NCI-H524 (cell line): ENCODE data around the gene MRTFA.
A peak's percentile ranks its signal among the peaks of the same experiment; 100 is the strongest.

Experiments
- DNase-seq, 2 experiments: peaks; one replicate each; lab custom pipeline; 2025; lab: John Stamatoyannopoulos, UW

Gene MRTFA

DNA sequence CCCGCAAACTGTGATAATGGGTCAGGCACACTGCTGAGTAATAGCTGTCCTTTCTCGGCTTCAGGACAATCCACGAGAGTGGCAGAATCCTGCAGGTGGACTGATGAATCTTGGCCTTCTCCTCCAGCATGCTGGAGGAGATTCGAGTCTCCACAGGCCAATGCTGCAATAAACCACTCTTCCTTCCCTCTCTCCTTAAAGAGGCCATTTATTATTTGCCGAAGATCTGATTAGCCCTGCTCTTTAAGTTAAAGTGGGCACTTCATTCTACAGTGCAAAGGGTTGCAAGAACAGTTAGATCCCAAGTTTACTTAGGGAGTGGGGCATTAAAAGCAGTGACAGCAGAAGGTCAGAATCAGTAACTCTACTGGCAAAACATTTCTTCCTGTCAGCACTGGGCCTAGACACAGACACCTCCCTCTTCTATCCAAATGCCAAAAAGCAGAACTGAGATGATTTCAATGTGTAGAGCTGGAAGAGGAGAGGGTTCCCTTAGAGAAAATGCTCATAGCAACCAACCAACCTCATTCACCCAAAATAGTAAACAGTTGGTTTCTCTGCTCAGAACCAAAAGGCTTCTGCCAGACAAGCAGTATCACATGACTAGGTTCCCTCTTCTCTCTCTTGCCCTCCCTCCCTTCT is 144.4 kb downstream of the MRTFA start:
- no peak for DNase-seq

DNA sequence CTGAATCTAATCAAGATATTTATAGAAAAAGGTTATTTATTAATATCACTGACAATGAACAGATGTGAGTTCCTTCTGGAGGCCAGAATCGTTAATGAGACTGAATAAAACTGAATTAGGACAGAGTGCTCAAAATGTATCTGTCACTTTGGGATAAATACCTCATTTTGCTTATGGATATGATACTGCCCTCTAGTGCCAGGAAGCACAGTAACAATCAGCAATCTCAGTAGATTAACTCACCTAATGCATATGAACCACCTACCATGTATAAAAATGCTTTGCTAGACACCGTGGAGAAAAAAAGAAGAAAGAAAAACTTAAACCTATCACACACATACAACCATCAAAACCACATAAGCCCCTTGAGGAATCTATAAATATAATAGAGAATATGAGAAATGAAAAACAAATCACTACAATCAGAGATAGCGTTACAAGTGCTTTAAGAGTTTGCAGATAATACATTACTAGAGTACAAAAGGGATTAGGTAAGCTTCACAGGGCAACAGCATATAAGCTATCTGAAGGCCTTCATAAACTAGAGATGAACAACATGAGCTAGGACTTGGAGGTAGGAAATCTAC is 148.8 kb downstream of the MRTFA start:
- peak in 1 of 2 experiments; percentile 40 for DNase-seq

DNA sequence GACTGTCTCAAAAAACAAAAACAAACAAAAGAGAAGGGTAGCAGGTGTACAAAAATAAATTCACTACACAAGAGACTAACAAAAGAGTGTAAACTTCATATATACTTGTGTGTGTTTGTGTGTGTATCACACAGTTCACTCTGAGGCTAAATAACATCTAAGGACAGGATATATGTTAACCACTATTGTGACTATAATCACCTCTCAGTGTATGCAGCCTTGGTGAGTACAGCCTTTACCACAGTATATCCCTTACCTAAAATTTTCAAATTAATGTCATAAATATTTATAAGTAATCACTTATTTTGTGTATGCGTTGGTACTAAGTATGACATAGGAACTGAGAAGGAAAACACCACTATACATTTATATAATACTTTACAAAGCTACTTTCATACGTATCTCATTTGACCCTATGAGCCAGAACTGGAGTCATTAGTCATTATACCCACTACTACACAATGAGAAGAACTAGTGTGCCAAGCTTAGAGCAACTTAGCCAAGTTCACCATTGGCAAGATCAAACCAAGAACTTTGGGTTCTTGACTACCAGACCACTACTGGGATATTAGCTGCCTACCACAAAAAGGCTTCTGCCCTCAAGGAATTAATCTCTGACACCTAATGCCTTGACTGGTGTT is 149.4 kb downstream of the MRTFA start:
- DNase-seq, result no peak

DNA sequence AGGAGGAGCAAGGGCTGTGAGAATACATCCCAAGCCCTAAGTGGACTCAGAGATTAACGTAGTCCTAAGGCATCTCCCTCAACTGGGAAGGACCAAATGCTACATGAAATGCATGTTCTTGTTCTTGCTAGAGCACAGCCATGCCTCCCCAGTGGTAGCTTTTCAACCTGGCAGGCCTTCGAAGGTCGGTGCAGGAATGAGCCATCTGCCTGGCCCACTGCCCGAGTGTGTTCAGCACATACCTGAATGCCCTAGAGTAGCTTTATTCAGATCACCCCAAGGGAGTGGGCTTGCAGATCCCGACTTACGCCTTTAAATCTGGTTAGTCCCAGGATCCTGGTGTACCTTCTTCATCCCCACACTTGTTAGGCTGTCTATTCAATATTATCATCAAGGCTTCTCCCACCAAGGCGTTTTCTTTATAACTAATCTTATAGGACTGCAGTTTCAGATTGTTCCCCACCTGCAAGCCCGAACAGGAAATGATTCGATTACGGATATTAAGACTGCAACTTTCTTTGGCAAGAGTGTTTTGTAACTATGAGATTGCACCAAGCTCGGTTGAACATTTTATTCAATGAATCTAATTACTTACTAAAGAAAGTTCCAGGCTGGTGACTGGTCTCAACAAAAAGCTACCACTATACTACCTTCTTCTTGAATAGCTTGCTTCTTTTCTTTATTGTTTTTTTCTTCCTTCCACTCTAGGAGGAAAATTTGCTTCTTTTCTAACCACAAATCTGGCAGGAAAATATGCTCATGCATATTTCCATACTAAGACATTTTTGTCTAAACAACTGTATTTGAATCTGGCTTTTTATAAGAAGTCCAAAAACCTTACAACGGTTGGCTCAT is 150.5 kb downstream of the MRTFA start:
- no peak for DNase-seq

DNA sequence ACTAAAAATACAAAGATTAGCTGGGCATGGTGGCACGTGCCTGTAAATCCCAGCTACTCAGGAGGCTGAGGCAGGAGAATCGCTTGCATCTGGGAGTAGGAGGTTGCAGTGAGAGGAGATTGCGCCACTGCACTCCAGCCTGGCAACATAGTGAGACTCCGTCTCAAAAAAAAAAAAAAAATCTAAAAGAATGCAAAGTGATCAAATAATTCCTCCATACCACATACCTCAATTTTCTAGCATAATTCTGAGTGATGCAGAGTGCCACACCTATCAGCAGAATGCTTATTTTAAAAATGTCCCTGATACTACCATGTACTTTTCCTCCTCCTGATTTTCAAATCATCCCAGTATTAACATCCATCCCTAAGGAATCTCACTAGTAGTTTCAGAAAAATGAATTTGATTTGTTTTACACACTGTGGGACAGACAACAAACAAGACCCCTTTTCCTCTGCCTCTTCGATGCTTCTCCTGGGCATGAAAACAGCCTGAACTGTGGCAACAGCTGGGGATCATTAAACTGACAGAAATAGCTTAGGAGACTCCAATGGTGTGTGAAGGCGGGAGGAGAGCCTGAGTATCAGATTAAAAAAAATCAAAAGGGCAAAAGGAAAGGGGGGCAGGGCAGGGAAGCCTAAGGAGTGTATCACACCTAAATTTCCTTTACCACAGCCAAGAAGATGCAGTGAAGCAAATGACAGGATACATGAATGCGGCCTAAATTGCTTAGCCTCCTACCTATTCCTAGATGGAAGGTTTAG is 151.4 kb downstream of the MRTFA start:
- DNase-seq, result peak; percentile 28 to 82

DNA sequence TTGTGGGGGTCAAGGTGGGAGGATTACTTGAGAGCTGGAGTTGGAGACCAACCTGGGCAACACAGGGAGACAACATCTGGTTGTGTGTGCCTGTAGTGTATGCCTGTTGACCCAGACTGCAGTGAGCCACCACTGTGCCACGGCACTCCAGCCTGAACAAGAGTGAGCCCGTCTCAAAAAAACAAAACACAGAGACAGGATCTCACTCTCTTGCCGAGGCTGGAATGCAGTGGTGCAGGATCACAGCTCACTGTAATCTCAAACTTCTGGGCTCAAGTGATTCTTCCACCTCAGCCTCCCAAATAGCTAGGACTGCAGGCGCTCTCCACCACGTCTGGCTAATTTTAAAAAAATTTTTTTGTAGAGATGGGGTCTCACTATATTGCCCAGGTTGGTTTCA is 153.6 kb downstream of the MRTFA start:
- no peak for DNase-seq

DNA sequence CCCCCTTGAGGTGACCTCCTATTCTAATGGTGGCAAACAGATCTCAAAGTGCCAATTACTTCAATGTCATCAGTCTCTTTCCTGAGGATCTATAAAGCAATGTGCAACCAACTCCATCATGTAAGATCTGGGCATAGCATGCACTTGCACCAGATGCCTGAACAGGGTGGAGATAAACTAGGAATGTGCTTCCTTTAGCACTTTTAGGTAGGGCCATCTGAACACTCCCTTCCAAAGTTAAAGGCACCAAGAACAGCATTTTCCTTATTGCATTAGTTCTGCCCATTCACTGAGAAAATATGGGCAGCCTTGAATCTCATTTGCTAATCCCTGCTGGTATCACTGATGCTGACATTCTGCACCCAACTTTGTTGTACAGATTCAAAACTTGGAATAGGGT is 154.1 kb downstream of the MRTFA start:
- DNase-seq, result no peak

DNA sequence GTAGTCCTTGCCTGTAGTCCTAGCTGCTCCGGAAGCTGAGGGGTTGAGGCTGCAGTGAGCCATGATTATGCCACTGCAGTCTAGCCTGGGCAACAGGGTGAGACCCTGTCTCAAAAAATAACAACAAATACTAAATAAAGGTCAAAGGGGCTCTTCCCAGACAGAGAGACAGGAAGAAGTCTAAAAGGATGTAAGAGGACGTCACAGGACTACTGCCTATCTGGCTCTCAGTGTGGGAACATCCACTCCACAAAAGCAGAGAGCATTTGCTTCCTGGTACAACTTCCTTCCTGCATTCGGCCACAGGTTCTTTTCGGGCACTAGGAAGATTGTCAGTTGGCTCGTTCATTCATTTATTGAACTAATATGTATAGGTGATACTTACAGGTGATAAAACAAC is 155.5 kb downstream of the MRTFA start:
- DNase-seq, result no peak

DNA sequence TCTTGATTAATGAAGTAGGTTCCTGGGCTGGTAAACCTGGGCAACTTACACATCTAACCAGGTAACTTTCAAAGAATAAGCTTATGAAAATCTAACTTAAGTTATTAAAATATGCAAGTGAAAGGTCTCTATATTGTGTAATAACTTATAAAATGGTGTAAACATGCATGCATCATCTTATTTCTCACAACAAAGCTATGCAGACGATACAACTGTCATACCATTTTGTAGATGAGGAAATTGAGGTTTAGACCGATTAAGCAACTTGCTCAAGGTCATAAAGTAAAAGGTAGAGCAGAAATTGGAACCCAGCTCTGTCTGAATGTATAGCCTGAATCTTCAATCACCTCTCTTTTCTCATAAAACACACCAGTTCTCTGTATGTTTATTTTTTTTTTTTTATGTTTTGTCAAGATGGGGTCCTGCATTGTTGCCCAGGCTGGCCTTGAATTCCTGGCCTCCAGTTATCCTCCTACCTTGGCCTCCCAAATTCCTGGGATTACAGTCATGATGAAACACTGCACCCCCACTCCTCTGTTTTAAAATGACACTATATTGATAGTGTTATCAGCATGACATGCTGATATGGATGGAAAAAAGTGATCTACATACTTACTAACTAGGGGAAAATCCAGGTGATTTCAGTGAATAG is 156.5 kb downstream of the MRTFA start:
- no peak for DNase-seq

DNA sequence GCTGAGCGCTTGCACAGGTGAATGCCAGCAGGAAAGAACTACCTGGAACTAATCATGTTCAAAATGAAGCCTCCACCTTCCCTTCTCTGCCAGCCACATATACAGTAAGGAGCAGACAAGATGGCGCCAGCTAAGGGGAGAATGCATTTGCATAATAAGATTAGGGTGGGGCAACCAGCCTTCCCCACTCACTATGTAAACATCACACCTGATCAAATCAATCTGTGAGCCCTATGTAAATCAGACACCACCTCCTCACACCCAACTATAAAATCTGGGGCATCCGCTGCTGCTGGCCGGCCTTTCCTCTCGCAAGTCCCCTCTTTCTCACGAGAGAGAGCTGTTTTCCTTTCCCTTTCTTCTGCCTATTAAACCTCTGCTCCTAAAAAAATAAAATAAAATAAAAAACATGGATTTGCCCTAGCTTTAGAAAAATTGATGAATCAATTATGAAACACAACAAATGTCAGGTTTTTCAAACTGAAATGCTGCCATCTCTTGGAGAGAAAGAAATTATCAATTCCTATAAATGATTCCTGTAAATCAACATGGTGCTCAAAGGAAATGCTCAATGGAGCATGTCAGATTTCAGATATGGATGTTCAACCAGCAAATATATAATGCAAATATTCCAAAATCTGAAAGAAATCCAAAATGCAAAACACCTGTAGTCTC is 157.3 kb downstream of the MRTFA start:
- DNase-seq, result no peak

DNA sequence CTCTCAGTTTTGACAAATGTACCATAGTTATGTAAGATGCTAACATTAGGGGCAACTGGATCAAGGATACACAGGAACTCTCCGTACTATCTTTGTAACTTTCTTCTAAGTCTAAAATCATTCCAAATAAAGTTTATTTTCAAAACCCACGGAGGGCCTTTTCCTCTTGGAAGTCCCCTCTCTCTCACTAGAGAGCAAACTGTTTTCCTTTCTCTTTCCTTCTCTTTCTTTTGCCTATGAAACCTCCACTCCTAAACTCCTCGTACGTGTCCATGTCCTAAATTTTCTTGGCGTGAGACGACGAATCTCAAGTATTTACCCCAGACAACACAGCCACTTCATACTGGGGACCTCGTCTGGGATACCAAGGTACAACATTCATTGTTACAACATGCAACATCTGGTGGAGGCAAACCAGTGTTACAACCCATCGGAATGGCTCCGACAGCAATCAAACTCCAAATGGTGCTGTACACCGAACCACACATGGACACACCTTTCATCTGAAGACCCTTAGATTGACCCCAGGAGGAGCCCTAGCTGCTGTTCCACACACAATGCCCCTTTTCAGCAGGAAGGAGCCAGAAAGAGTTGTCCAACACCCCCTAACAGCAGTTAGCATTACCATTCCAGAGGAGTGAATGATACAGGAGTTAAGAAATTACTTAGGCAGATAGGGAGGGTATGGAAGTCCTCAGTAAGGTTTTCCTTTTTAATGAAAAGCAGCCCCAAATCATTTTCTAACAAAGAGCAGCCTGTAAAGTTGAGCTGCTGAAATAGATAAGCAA is 158.0 kb downstream of the MRTFA start:
- no peak for DNase-seq

DNA sequence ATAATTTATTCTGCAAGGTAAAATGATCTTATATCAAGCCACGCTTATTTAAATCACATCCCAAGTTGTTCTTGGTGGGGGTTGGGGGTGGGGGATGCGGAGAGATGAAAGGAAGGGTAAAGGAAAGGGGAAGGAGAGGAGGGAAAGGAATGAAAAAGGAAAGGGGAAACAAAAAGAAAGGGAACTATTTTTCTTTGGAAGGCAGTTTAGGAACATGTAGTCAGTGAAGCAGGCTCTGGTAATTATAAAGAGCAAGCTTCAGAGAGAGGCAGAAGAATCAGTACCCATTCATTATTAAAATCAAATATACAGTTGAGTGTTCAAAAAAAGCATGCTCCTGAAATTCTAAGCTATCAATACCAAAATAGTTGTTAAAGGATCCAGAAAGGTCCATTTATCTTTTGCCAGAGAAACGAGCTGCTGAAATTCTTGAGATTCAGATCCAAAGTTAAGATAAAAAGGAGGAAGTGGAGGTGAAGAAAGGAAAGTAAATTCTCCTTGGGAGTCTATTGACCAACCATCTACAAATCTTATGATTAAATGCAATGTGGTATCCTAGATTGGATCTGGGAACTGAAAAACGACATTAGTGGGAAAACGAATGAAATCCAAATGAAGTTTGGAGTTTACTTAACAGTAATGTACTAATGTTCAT is 158.7 kb downstream of the MRTFA start:
- no peak for DNase-seq

DNA sequence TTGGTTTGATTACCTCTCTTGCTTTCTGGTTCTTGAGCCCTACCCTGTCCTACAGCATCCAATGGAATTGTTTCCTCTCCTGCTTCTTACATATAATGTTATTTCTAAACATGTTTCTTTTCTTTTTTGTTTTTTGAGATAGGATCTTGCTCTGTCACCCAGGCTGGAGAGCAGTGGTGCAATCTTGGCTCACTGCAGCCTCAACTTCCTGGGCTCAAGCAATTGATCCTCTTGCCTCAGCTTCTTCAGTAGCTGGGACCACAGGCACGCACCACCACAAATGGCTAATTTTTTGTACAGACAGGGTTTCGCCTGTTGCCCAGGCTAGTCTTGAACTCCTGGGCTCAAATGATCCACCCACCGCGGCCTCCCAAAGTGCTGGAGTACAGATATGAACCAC is 160.2 kb downstream of the MRTFA start:
- DNase-seq, result no peak

DNA sequence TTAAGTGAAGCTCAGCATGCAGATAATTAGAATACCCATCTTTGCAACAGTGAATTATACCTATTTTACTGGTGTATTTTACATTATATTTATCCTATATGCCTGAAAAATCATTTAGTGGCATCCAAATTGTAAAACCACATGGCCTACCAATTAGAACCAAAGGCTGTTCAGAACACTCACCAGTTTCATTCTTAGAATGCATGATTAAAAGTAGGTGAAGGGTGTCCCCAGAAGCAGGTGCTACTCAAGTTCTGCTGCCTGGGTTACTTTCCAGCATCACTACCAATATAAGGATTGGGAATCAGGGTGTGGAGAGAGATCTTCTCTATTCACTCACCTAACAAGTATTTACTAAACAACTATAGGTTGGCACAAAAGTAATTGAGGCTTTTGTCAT is 162.8 kb downstream of the MRTFA start:
- DNase-seq, result no peak

DNA sequence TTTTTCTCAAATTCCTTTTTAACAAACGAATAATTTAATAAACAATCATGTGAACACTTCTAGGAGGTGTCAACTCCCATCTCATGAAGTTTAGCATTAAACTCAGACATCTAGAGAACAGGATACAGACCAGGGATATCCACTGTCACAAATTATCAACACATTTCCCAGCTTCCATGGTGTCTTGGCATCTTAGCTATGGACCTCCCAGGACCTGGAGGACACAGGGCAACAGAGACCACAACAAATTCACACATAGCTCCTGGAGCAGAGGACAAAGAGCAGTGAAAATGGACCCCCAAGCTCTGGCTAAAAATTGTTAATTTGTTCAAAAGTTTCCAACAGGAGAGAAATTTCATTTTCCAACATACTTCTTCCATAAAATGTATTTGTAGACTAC is 163.9 kb downstream of the MRTFA start:
- no peak for DNase-seq

DNA sequence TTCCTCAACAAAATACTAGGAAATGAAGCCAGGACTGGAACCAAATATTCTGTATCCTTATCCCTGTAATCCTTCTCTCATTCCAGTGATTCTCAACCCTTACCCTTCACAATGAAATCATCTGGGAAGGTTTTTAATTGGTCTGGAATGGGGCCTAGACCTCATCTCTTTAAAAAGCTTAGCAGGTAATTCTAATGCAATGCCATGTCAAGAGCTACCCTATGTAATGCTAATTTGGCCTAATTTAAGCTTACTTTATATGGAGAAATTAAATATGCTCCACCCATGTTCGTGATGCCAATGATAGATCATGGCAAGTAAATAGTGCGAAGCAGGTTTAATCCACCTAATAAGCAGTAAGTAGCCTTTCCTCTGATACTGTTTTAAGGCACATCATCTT is 164.5 kb downstream of the MRTFA start:
- no peak for DNase-seq

DNA sequence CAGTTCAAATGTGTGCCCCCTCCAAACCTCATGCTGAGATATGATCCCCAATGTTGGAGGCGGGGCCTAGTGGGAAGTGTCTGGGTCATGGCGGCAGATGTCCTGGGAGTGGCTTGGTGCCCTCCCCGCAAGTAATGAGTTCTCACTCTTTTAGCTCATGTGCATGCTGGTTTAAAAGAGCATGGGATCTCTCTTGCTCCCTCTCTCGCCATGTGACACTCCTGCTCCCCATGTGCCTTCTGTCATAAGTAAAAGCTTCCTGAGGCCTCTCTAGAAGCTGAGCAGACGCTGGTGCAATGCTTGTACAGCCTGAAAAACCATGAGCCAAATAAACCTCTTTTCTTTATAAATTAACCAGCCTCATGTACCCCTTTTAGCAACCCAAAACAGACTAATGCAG is 167.3 kb downstream of the MRTFA start:
- peak; percentile 52 to 81 for DNase-seq

DNA sequence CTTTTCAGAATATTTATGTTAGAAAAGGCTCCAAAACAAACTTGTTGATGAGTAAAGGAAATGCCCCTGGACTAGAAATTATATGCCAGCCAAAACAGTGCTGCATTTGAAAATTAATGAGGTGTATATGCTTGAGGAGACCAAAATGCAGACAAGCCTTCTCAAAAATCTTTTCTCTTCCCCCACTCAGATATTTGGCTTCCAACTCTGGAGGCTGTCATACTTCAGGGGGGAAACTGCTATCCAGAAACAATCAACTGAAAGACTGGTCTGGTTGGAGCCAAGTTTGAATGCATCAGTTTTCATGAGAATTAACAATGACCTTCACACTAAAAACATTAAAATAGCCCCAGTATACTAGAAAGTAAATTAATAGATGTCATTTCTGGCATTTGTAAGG is 167.9 kb downstream of the MRTFA start:
- DNase-seq, result no peak

DNA sequence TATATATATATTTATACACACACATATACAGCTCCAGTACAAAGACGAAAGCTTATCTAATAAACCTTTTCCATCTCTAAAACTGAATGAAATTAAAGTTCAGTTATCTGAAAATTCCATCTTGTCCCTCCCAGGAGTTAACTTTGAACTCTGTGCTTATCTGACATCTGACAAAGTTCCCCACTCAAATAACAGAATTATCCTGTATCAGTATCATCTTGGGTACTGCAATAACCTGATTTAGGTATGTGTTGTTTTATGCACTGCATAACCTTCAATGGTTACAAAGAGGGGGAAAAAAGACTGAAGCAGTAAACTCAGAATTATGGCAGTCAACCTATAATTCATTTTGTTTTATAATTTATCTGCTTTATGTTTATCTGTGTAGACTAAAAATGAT is 169.5 kb downstream of the MRTFA start:
- DNase-seq, result no peak

DNA sequence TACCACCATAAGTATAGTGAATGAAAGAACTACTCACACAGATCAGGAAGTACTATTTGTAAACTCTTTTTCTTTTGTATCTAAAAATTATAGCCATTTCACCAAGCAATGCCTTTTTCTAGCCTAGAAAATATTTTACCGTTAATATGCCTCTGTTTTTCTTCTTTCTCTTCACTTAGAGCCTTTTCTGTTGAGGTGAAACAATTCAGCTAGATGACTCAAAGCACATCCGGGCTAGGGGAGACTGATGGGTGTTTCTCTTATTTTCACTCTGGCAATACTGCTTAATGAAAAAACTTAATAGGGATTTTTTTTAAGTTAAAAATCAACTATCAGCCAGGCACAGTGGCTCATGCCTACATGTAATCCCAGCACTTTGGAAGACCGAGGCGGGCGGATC is 172.8 kb downstream of the MRTFA start:
- DNase-seq, result no peak
